IPS DF 6.9 (cell line): ENCODE measurements around the gene RERE.

Experiments
- DNase-seq: peaks from one replicate; pipeline ENCODE4 v3.0.0-alpha.2; 2013; ENCODE audit warnings: low read depth, low spot score
- H3K27ac ChIP-seq: one replicate; pipeline ENCODE4 v1.5.1; 2013; ENCODE audit warnings: low read length, control low read depth
- H3K27me3 ChIP-seq: 2 replicates; pipeline ENCODE4 v1.6.1; 2013; ENCODE audit warnings: mild to moderate bottlenecking, low read length; ENCODE audit not compliant: control insufficient read depth, insufficient read depth
- H3K36me3 ChIP-seq: 2 replicates; pipeline ENCODE4 v1.6.1; 2013; ENCODE audit warnings: low read length; ENCODE audit not compliant: control insufficient read depth, insufficient read depth
- H3K4me1 ChIP-seq: 2 replicates; pipeline ENCODE4 v1.6.1; 2013; ENCODE audit warnings: low read length; ENCODE audit not compliant: control insufficient read depth, insufficient read depth
- H3K4me3 ChIP-seq: 2 replicates; pipeline ENCODE4 v1.5.1; 2013; ENCODE audit warnings: mild to moderate bottlenecking, low read length
- H3K9me3 ChIP-seq: 2 replicates; pipeline ENCODE4 v1.6.1; 2013; ENCODE audit warnings: low read length, inconsistent platforms; ENCODE audit not compliant: control insufficient read depth, insufficient read depth
- WGBS: extraction: QIAGEN DNeasy Blood & Tissue Kit; methylation state at CpG from one replicate; pipeline ENCODE4 v1.1.7; 2013; ENCODE audit warnings: mixed read lengths, missing lambda C conversion rate; ENCODE audit not compliant: insufficient read length, insufficient coverage; 5-methylcytosine and 5-hydroxymethylcytosine counted together

The RERE gene

DNA sequence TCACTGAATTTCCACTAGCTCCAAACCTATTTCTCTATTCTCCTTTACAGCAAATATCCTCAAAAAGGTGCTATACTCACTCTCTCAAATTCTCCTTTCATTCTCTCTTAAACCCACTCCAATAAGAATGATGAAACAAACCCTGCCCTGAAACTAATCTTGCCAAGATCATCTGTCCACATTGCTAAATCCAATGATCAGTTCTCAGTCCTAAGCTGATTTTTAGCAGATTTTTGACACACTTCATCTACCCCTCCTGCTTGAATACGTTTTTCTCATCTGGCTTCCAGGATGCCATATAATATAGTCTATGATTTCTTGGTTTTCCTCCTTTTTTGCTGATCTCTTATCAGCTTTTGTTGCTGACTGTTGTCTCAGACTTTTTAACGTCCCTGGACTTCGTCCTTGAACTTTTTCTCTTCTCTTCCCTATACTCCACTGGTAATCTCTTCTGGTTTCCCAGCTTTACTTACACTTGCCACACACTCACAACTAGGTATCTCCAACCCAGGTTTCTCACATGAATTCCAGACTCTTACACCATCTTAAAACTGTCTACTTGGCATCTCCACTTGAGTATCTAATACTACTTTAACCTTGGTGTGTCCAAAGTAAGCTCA is 35.3 kb downstream of the RERE start:
- Histone ChIP-seq H3K27ac (no peak overlapping the region), H3K9me3 (no peaks in the 10 kb centered on the region), H3K4me3 (no peak overlapping the region), H3K27me3 (no peaks in the 10 kb centered on the region), H3K36me3 (no peaks in the 10 kb centered on the region), H3K4me1 (peaks cover 2% of the 10 kb centered on the region; the same call in 1 of the 2 replicates)
- WGBS: no CpG with 5 or more reads among the region's 3 CpGs
- DNase-seq: no peak

DNA sequence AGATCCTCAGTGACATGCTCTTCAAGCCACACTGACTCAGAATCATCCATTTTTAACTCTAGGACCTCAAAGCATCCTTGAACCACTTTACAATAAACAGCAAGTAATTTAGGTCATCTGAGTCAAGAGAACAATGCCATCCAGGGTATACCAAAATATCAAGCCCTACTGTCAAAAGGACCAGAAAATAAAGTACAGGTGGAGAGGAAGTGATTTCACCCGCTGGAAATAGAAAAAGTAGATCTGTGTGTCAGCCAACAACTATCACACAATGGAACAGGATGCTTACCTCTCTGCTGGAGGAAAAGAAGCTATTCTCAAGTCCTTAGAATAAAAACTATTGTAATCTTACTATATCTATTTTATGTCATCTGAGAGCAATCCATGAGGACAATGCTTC is 37.0 kb downstream of the RERE start:
- WGBS: no CpG with 5 or more reads among the region's 1 CpG
- no peak overlapping the region for H3K27ac ChIP-seq
- no peak for DNase-seq

DNA sequence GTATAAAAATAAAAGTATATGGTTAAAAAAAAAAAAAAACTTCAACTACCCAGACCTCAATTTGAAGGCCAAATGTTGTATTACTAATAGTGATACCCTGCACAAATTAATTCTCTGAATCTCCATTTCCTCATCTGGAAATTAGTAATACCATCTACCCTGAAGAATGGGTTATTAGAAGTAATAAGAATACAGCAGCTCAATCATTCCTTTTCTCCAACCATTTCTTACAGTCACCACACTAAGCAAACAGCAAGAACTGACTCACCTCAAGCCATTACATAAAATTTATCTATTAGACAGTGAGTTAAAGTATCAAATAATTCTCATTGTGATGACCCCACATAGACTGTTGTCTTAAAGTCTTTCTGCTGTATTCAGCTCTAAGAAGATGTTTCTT is 39.6 kb downstream of the RERE start:
- no peak overlapping the region for H3K27ac ChIP-seq
- H3K27me3 ChIP-seq: no peaks in the 10 kb centered on the region
- DNase-seq: no peak
- H3K4me1 ChIP-seq: no peaks in the 10 kb centered on the region
- no peaks in the 10 kb centered on the region for H3K9me3 ChIP-seq
- no peaks in the 10 kb centered on the region for H3K36me3 ChIP-seq
- no peak overlapping the region for H3K4me3 ChIP-seq

More for the DNA sequence above, 37.0 kb downstream of the RERE start:
- peaks cover 2% of the 10 kb centered on the region; the same call in 1 of the 2 replicates for H3K4me1 ChIP-seq
- no peaks in the 10 kb centered on the region for H3K27me3 ChIP-seq
- H3K4me3 ChIP-seq: no peak overlapping the region
- H3K9me3 ChIP-seq: no peaks in the 10 kb centered on the region
- H3K36me3 ChIP-seq: no peaks in the 10 kb centered on the region

DNA sequence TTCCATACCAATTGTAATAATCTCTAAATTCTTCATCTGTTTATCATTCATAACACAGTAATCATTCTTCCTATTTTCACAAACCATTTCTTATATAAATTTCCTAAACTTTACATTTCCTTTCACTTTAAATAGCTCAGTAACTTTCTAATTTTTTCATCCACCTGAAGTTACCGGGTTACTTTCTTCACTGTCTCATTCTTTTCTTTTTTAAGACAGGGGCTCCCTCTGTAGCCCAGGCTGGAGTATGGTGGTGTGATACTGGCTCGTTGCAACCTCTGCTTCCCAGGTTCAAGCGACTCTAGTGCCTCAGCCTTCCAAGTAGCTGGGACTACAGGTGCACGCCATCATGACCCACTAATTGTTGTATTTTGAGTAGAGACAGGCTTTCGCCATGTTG is 41.3 kb downstream of the RERE start:
- 100% methylated on average over 1 of the region's 5 CpGs for WGBS
- Histone ChIP-seq H3K27me3 (no peaks in the 10 kb centered on the region), H3K36me3 (no peaks in the 10 kb centered on the region), H3K4me3 (no peak overlapping the region), H3K27ac (no peak overlapping the region), H3K4me1 (no peaks in the 10 kb centered on the region), H3K9me3 (no peaks in the 10 kb centered on the region)
- DNase-seq: no peak

DNA sequence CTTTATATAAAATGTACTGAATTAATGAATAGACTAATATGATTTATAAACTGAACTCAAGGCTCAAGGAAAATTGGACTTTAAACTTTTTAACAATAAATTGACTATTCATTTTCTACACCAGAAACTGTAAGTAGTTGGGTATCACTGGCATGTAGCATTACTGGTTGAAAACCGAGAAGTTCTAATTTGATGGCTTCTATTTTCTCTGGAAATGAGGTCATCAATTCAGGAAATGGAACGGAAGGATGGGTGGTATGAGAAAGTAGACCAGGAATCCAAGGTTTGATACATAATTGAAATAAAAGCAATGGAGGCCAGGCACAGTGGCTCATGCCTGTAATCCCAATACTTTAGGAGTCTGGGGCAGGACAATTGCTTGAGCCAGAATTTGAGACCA is 50.4 kb downstream of the RERE start:
- Histone ChIP-seq H3K4me1 (no peaks in the 10 kb centered on the region; the same call in 1 of the 2 replicates), H3K36me3 (no peaks in the 10 kb centered on the region), H3K27me3 (no peaks in the 10 kb centered on the region), H3K9me3 (no peaks in the 10 kb centered on the region), H3K27ac (no peak overlapping the region), H3K4me3 (no peak overlapping the region)
- no CpG with 5 or more reads among the region's 2 CpGs for whole genome bisulfite sequencing
- DNase-seq: no peak

DNA sequence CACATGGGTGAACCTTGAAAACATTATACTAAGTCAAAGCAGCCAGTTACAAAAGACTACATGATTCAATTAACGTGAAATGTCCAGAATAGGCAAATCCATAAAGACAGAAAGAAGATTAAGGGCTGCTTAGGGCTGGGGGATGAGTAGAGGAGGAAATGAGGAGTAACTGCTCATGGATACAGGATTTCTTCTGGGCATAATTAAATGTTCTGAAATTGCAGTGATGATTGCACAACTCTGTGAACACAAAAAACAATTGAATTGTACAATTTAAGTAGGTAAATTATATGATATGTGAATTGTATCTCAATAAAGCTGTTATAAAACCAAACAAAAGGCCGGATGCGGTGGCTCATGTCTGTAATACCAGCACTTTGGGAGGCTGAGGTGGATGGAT is 52.2 kb downstream of the RERE start:
- no peak for DNase-seq

DNA sequence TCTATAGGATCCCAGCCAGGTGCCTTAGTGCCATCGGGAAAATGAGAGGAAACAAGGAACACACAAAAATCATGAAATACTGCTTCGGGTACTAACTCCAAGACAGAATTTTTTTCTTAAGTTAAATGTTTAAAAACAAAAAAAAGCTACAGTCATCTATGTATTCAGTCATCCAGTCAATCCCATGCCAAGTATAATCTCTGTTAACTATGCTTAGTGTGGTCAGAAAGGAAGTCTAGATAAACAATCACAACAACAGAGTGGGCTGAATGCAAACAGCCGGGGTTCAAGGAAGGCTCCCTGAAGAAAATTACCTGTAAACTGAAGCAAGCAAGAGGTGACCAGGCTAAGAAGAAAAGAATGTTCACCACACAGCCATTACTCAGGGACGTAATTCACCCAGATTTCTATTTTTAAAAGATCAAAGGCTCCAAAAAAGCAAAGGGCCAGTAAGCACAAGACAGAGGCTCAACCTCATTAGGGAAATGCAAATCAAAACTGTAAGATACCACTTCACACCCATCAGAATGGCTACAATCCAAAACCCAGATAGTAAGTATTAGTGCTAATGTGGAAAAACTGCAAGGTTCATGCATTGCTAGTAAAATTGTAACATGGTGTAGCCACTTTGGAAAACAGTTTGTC is 53.0 kb downstream of the RERE start:
- H3K27ac ChIP-seq: no peak overlapping the region
- no peaks in the 10 kb centered on the region for H3K9me3 ChIP-seq
- no peaks in the 10 kb centered on the region; the same call in 1 of the 2 replicates for H3K4me1 ChIP-seq
- no peaks in the 10 kb centered on the region for H3K36me3 ChIP-seq
- H3K4me3 ChIP-seq: no peak overlapping the region
- WGBS: no CpG with 5 or more reads among the region's 4 CpGs
- DNase-seq: no peak
- no peaks in the 10 kb centered on the region for H3K27me3 ChIP-seq

More for the DNA sequence above, 52.2 kb downstream of the RERE start:
- no peaks in the 10 kb centered on the region for H3K9me3 ChIP-seq
- H3K4me1 ChIP-seq: no peaks in the 10 kb centered on the region; the same call in 1 of the 2 replicates
- H3K36me3 ChIP-seq: no peaks in the 10 kb centered on the region
- no peak overlapping the region for H3K27ac ChIP-seq
- H3K4me3 ChIP-seq: no peak overlapping the region
- H3K27me3 ChIP-seq: no peaks in the 10 kb centered on the region
- WGBS: no CpG with 5 or more reads among the region's 3 CpGs

DNA sequence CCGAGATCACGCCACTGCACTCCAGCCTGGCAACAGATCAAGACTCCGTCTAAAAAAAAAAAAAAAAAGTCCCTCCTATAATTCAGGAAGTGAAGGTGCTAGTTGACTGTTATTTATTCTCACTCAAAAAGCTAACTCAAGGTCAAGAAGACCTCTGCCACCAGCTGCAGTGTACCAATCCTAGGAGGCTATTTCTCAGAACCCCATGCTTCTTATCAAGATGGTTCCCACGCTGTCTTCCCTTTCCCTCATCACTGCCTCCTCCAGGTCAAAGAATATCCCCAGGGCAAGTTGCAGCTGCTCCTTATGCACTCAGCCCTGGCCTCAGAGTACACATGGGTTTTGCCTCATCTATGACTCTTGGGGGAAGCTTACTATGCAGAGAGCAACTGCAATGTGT is 53.6 kb downstream of the RERE start:
- no peak overlapping the region for H3K4me3 ChIP-seq
- no peak overlapping the region for H3K27ac ChIP-seq
- no peaks in the 10 kb centered on the region; the same call in 1 of the 2 replicates for H3K4me1 ChIP-seq
- no peaks in the 10 kb centered on the region for H3K27me3 ChIP-seq
- no peak for DNase-seq
- H3K9me3 ChIP-seq: no peaks in the 10 kb centered on the region
- H3K36me3 ChIP-seq: no peaks in the 10 kb centered on the region
- no CpG with 5 or more reads among the region's 4 CpGs for WGBS

DNA sequence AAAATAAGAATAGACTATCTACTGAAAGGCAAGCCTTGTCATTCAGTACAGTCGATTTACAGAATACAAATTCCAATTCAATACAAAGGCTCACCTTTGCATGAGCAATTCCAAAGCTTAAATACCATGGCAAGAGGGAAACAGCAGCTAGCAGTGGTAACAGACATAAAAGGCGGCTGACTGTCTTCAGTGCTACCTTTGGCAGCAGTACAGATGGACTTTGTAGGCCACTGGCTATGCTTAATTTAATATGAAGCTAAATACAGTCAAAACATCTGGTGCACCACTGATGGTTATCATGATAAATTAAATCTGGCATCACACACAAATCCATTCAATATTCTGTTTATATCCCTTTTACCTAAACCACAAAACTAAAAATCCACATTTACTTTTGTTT is 62.4 kb downstream of the RERE start:
- Histone ChIP-seq H3K36me3 (no peaks in the 10 kb centered on the region; the same call in 1 of the 2 replicates), H3K27me3 (no peaks in the 10 kb centered on the region), H3K4me3 (no peak overlapping the region), H3K9me3 (no peaks in the 10 kb centered on the region), H3K4me1 (no peaks in the 10 kb centered on the region; the same call in 1 of the 2 replicates), H3K27ac (no peak overlapping the region)
- DNase-seq: no peak
- no CpG with 5 or more reads among the region's 2 CpGs for WGBS

DNA sequence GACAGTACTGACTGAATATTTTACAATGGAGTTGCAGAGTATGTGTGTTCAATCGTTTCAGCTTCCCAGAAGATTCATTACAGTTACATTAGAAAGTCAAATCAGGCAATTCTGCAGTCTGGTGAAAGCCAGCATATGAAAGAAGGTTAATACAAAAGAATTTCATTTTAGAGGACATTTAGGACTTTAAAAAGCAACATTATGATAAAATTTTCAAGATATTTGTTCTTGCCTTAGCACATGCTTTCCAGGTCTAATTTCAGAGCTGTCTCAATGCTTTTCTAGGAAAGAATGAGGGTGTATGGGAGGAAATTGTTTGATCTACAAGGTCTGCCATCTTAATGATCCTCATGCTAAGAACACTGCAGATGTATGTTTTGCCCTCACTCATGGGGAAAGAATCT is 63.2 kb downstream of the RERE start:
- WGBS: no CpG with 5 or more reads among the region's 1 CpG
- Histone ChIP-seq H3K27me3 (no peaks in the 10 kb centered on the region), H3K4me3 (no peak overlapping the region), H3K27ac (no peak overlapping the region), H3K9me3 (no peaks in the 10 kb centered on the region), H3K36me3 (no peaks in the 10 kb centered on the region; the same call in 1 of the 2 replicates), H3K4me1 (no peaks in the 10 kb centered on the region; the same call in 1 of the 2 replicates)
- DNase-seq: no peak

DNA sequence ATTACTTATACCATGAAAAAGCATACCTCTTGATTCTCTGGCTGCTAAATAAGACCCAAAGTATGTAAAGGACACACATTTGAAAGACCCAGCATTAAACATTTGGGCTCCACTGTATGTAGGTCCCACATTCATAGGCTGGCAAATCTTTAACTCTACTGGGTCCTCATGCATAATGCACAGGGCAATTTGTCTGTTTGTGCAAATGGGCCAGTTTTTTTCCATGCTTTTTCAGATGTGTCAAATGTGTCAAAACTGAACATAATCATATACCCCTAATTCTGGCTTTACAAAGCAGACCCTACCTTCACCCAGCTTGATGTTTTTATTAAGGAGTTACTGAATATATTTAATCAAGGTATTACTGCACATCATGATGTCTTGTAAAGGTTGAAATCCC is 63.7 kb downstream of the RERE start:
- no peaks in the 10 kb centered on the region for H3K9me3 ChIP-seq
- no peak overlapping the region for H3K27ac ChIP-seq
- no peak overlapping the region for H3K4me3 ChIP-seq
- no peaks in the 10 kb centered on the region for H3K27me3 ChIP-seq
- no peaks in the 10 kb centered on the region; the same call in 1 of the 2 replicates for H3K4me1 ChIP-seq
- DNase-seq: no peak
- H3K36me3 ChIP-seq: no peaks in the 10 kb centered on the region; the same call in 1 of the 2 replicates
